GM23338 (cell line): ENCODE results near the gene CHAT.

Experiments used
- CREB1 ChIP-seq: fragments of 250-450 bp; sonication (Bioruptor Pico); IDR thresholded peaks from 2 replicates; pipeline ENCODE4 v1.5.0; 2020; ENCODE audit warnings: low read depth, mild to moderate bottlenecking, moderate library complexity
- EZH2 ChIP-seq: fragments of 200-600 bp; sonication (generic); IDR thresholded peaks from one replicate; pipeline ENCODE4 v1.8.0; 2017; ENCODE audit warnings: antibody characterized with exemption, mild to moderate bottlenecking, low read depth; ENCODE audit not compliant: unreplicated experiment
- EZH2phosphoT487 ChIP-seq: fragments of 200-600 bp; sonication (generic); IDR thresholded peaks from one replicate; pipeline ENCODE4 v1.8.1; 2018; ENCODE audit warnings: antibody characterized with exemption; ENCODE audit not compliant: unreplicated experiment
- JUNB ChIP-seq: IDR thresholded peaks from one replicate; pipeline ENCODE4 v1.6.1; 2016; ENCODE audit warnings: antibody characterized with exemption; ENCODE audit not compliant: unreplicated experiment
- NANOG ChIP-seq: IDR thresholded peaks from 2 replicates; pipeline ENCODE4 v1.6.1; 2016; ENCODE audit warnings: antibody characterized with exemption, borderline replicate concordance
- POLR2AphosphoS5 ChIP-seq: IDR thresholded peaks from 2 replicates; pipeline ENCODE4 v1.6.1; 2016; ENCODE audit warnings: antibody characterized with exemption, low read depth
- STAT1 ChIP-seq: IDR thresholded peaks from one replicate; pipeline ENCODE4 v1.6.1; 2016; ENCODE audit warnings: antibody characterized with exemption; ENCODE audit not compliant: unreplicated experiment
- ZNF114 ChIP-seq: fragments of 250-450 bp; sonication (Bioruptor Pico); IDR thresholded peaks from 2 replicates; pipeline ENCODE4 v1.5.0; 2020; ENCODE audit warnings: mild to moderate bottlenecking, moderate library complexity
- ZNF331 ChIP-seq: fragments of 250-450 bp; sonication (Bioruptor Pico); IDR thresholded peaks from 2 replicates; pipeline ENCODE4 v1.5.0; 2020; ENCODE audit warnings: low read depth, mild to moderate bottlenecking, moderate library complexity
- TF ChIP-seq, protein P1 (sequence below): IDR thresholded peaks from one replicate; pipeline ENCODE4 v1.6.1; 2018; ENCODE audit warnings: antibody characterized with exemption; ENCODE audit not compliant: unreplicated experiment
- TF ChIP-seq, protein P2 (sequence below), 2 experiments: fragments of 200-600 bp in 1 of 2; sonication (generic) in 1 of 2; conservative IDR thresholded peaks; 2 replicates each; pipeline versions ENCODE4 v1.5.1 to v1.6.1; 2016 to 2017; ENCODE audit warnings: antibody characterized with exemption in 2 of 2, low read depth in 2 of 2, mild to moderate bottlenecking in 2 of 2, moderate library complexity in 1 of 2
- TF ChIP-seq, protein P3 (sequence below): IDR thresholded peaks from 2 replicates; pipeline ENCODE4 v1.6.1; 2016; ENCODE audit warnings: antibody characterized with exemption
- TF ChIP-seq, protein P4 (sequence below): fragments of 250-450 bp; sonication (Bioruptor Pico); IDR thresholded peaks from 2 replicates; pipeline ENCODE4 v1.5.0; 2020; ENCODE audit warnings: mild to moderate bottlenecking, moderate library complexity

DNA sequence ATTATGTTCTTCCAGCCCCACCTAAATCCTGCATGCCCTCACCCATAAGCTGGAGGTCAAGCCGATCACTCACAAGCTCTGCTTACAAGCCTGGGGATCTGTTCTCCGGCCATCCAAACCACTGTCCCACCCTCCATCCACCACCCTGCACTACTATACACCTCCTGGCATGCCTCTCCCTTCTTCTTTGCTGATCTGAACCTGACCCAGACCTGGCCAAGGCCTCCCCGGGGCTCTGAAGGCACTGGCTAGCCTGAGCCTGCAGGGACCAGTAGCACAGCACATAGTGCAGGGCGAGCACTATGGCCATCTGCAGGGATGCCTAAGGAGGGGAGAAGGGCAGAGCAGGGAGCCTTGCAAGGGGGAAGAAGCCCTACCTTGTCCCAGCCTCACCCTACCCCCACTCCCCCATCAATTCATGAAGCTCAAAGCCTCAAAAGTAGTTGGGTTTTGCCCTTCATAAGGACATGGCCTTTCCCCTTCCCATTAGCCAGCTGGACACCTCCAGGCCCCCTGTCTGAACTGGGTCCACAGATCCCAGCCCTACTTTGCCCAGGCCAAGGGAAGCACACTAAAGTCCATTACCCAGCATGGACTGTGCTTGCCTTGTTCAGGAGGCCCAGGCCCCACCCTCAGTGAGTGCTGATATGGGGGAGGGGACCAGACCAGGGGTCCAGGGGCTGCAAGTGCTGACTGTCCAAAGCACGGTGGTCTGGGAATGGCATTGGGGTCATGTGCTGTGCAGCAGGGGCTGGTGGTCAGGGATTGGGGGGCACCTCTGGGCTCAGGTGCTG is 29.6 kb downstream of the CHAT start:
- TF ChIP-seq POLR2AphosphoS5 (no peak), EZH2 (no peak), CREB1 (CRISPR knock-in tag) (no peak), STAT1 (no peak), EZH2phosphoT487 (no peak), JUNB (no peak), ZNF114 (no peak), ZNF331 (CRISPR knock-in tag) (no peak), NANOG (no peak)
- TF ChIP-seq, protein P1, sequence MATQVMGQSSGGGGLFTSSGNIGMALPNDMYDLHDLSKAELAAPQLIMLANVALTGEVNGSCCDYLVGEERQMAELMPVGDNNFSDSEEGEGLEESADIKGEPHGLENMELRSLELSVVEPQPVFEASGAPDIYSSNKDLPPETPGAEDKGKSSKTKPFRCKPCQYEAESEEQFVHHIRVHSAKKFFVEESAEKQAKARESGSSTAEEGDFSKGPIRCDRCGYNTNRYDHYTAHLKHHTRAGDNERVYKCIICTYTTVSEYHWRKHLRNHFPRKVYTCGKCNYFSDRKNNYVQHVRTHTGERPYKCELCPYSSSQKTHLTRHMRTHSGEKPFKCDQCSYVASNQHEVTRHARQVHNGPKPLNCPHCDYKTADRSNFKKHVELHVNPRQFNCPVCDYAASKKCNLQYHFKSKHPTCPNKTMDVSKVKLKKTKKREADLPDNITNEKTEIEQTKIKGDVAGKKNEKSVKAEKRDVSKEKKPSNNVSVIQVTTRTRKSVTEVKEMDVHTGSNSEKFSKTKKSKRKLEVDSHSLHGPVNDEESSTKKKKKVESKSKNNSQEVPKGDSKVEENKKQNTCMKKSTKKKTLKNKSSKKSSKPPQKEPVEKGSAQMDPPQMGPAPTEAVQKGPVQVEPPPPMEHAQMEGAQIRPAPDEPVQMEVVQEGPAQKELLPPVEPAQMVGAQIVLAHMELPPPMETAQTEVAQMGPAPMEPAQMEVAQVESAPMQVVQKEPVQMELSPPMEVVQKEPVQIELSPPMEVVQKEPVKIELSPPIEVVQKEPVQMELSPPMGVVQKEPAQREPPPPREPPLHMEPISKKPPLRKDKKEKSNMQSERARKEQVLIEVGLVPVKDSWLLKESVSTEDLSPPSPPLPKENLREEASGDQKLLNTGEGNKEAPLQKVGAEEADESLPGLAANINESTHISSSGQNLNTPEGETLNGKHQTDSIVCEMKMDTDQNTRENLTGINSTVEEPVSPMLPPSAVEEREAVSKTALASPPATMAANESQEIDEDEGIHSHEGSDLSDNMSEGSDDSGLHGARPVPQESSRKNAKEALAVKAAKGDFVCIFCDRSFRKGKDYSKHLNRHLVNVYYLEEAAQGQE, result no peak
- TF ChIP-seq, protein P2, sequence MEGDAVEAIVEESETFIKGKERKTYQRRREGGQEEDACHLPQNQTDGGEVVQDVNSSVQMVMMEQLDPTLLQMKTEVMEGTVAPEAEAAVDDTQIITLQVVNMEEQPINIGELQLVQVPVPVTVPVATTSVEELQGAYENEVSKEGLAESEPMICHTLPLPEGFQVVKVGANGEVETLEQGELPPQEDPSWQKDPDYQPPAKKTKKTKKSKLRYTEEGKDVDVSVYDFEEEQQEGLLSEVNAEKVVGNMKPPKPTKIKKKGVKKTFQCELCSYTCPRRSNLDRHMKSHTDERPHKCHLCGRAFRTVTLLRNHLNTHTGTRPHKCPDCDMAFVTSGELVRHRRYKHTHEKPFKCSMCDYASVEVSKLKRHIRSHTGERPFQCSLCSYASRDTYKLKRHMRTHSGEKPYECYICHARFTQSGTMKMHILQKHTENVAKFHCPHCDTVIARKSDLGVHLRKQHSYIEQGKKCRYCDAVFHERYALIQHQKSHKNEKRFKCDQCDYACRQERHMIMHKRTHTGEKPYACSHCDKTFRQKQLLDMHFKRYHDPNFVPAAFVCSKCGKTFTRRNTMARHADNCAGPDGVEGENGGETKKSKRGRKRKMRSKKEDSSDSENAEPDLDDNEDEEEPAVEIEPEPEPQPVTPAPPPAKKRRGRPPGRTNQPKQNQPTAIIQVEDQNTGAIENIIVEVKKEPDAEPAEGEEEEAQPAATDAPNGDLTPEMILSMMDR (conservative IDR thresholded peaks at IDR 0.05; ENCODE audit: low read depth in 2 of 2), result no peak
- TF ChIP-seq, protein P3, sequence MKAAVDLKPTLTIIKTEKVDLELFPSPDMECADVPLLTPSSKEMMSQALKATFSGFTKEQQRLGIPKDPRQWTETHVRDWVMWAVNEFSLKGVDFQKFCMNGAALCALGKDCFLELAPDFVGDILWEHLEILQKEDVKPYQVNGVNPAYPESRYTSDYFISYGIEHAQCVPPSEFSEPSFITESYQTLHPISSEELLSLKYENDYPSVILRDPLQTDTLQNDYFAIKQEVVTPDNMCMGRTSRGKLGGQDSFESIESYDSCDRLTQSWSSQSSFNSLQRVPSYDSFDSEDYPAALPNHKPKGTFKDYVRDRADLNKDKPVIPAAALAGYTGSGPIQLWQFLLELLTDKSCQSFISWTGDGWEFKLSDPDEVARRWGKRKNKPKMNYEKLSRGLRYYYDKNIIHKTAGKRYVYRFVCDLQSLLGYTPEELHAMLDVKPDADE, result no peak
- TF ChIP-seq, protein P4, sequence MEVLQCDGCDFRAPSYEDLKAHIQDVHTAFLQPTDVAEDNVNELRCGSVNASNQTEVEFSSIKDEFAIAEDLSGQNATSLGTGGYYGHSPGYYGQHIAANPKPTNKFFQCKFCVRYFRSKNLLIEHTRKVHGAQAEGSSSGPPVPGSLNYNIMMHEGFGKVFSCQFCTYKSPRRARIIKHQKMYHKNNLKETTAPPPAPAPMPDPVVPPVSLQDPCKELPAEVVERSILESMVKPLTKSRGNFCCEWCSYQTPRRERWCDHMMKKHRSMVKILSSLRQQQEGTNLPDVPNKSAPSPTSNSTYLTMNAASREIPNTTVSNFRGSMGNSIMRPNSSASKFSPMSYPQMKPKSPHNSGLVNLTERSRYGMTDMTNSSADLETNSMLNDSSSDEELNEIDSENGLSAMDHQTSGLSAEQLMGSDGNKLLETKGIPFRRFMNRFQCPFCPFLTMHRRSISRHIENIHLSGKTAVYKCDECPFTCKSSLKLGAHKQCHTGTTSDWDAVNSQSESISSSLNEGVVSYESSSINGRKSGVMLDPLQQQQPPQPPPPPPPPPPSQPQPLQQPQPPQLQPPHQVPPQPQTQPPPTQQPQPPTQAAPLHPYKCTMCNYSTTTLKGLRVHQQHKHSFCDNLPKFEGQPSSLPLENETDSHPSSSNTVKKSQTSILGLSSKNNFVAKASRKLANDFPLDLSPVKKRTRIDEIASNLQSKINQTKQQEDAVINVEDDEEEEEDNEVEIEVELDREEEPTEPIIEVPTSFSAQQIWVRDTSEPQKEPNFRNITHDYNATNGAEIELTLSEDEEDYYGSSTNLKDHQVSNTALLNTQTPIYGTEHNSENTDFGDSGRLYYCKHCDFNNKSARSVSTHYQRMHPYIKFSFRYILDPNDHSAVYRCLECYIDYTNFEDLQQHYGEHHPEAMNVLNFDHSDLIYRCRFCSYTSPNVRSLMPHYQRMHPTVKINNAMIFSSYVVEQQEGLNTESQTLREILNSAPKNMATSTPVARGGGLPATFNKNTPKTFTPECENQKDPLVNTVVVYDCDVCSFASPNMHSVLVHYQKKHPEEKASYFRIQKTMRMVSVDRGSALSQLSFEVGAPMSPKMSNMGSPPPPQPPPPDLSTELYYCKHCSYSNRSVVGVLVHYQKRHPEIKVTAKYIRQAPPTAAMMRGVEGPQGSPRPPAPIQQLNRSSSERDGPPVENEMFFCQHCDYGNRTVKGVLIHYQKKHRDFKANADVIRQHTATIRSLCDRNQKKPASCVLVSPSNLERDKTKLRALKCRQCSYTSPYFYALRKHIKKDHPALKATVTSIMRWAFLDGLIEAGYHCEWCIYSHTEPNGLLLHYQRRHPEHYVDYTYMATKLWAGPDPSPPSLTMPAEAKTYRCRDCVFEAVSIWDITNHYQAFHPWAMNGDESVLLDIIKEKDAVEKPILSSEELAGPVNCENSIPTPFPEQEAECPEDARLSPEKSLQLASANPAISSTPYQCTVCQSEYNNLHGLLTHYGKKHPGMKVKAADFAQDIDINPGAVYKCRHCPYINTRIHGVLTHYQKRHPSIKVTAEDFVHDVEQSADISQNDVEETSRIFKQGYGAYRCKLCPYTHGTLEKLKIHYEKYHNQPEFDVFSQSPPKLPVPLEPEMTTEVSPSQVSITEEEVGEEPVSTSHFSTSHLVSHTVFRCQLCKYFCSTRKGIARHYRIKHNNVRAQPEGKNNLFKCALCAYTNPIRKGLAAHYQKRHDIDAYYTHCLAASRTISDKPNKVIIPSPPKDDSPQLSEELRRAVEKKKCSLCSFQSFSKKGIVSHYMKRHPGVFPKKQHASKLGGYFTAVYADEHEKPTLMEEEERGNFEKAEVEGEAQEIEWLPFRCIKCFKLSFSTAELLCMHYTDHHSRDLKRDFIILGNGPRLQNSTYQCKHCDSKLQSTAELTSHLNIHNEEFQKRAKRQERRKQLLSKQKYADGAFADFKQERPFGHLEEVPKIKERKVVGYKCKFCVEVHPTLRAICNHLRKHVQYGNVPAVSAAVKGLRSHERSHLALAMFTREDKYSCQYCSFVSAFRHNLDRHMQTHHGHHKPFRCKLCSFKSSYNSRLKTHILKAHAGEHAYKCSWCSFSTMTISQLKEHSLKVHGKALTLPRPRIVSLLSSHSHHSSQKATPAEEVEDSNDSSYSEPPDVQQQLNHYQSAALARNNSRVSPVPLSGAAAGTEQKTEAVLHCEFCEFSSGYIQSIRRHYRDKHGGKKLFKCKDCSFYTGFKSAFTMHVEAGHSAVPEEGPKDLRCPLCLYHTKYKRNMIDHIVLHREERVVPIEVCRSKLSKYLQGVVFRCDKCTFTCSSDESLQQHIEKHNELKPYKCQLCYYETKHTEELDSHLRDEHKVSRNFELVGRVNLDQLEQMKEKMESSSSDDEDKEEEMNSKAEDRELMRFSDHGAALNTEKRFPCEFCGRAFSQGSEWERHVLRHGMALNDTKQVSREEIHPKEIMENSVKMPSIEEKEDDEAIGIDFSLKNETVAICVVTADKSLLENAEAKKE (CRISPR knock-in tag), result no peak
